Anterior cingulate cortex (tissue), 58 donors: Measurements from ENCODE around the gene MTHFR.

Experiments used
- DNase-seq, 58 donors: peaks; one replicate each; lab custom pipeline; 2025; lab: John Stamatoyannopoulos, UW

The MTHFR gene

DNA sequence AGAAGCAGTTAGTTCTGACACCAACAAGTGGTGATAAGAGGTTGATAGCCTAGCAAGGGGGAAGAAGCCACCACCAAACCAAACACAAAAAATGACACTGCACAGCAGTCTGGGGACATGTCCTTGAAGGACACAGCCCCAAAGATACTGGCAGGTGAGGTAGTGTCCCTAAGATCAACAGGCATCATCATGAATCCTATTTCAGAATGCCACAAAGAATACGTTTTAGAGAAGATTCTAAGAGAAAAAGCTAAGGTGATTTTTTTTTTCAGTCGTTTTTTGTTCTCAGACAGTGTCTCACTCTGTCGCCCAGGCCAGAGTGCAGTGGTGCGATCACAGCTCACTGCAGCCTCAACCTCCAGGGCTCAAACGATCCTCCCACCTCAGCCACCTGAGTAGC is 19.6 kb downstream of the MTHFR start:
- DNase-seq, result no peak

DNA sequence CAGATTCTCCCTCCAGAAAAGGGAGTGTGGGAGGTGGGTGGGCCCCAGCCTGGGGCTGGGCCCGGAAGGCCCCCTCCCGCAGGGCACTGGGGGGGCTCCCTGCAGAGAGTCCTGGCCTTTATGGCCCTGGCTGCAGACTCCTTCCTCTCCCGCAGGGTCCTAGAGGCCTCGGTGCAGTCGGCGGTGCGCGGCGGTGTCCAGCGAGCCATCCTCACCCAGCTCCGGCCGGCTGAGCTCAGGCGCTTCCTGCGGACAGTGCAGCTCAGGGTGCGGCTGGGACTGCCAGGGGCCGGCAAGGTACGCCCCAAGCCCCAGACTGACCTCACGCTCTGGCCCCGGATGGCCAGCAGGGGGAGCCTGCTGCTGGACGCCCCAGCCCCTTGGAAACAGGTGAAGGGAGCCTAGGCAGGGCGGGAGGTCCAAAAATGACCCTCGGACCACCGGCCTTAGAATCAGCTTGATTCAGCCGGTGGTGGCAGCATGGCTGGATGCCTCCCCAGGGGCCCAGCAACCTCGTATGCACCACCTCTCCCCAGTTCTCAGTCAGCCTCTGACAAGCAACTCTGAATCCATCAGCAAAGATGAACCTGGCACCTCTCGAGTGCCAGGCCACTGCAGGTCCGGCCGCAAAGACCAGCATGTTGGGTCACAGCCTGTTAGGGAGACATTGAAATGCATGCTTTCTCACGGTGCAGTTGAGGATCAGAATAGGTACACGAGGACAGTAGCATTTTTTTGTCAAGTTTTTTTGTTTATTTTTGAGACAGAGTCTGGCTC is 20.6 kb downstream of the MTHFR start:
- peak in 42 of 58 donors; percentile 12 to 57 (median 32) for DNase-seq

GRCh38 chr1:11784256-11784992 is 21.3 kb downstream of the MTHFR start:
- DNase-seq, result no peak

- DNase-seq, result no peak
Measured at GRCh38 chr1:11783556-11783955, 22.2 kb downstream of the MTHFR start.

DNA sequence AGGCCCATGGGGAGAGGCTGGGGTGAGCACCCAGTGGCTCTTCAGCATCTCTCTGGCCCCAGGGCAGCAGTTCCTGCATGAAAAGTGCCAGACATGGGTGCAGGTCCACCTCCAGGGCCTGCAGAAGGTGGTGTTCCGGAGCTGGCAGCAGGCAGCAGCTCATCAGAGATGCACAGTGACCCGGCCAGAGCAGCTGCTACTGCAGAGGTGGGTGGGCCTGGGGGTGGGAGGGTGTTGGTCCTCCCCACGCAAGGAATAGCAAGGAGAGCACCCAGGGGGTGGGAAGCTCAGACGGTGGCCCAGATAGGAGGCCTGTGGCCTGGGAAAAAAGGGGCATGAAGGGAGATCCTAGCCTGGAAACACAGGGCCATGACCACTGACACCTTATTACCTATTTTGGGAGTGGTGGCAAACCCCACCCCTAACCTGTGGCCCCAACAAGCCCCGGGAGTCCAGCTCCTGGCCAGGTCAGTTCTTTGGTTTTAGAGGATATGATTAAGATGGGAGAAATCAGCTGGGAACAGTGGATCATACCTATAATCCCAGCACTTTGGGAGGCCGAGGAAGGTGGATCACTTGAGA is 23.5 kb downstream of the MTHFR start:
- no peak for DNase-seq

DNA sequence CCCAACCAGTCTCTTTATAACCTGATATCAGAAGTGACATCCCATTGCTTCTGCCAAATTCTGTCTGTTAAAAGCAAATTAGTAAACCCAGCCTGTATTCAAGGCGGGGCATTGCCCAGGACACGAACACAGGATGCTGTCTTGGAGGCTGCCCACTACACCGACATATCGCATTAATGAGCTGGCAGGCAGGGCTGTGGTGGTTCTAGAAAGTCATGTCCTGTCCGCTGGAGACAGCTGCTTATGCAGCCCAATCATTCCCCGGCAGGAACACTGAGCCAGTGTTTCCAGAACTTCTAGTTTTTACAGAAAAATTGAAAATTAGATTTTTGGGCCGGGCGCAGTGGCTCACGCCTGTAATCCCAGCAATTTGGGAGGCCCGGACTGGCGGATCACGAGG is 24.5 kb downstream of the MTHFR start:
- DNase-seq, result no peak

DNA sequence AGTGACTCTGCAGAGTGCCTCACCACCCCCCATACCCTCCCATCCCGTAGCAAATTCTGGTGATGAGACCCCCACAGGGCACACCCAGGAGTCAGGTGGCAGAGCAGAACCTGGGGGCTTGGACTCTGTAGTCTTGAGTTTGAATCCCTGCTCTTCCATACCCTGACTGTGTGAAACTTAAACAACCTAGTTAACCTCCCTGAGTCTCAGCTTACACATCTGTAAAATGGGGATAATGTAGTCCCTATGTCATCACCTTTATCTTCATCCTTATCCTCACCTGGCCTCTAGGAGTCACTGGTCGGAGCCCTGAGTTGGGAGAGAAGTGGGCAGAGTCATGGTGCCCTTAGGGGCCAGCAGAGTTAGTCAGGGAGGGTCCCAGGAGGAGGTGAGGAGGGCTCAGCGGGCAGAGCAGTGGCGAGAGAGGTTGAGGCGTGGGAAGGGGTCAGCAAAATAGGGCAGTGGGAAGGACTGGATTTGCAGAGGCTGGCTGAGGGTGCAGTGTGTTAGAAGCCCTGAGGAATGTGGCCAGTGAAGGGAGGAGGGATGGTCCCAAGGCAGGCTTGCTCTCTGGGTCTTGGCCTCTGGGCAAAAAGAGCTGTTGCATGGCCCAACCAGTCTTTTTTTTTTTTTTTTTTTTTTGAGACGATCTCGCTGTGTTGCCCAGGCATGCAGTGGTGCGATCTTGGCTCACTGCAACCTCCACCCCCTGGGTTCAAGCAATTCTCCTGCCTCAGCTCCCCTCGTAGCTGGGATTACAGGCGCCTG is 25.2 kb downstream of the MTHFR start:
- DNase-seq, result no peak

- no peak for DNase-seq
Measured at GRCh38 chr1:11779715-11780379, 25.9 kb downstream of the MTHFR start.

DNA sequence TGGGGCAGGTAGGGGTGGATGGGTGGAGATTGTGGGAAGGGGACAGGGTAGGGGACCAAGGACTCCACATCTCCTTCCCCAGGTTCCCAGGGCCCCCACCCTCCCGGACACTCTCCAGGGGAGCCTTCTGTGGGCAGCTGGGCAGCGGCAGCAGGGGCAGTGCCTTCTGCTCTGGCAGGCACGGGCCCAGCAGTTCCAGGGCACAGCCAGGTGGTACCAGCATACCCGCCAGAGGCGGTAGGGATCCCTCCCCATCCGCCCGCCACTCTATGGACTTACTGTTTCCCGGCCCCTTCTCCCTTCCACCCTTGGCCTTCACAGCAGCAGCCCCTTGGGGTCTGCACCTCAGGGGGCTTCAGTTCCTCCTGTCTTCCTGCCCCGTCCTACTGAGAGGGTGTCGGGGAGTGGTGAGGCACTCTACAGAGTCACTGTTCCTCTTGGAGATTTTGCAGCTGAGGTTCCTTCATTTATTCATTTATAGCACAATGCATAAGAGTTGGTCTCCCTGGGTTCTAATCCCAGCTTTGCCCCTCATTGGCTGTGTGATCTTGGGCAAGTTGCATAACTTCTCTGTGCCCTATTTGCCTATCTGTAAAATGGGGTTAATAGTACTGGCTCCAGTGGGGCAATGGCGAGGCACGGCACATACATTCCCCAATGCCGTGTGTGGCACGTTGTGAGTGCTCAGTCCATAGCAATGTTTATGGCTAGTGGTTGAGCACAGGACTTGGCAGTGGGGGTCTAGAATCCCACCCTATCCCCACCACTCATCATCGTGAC is 26.7 kb downstream of the MTHFR start:
- no peak for DNase-seq

DNA sequence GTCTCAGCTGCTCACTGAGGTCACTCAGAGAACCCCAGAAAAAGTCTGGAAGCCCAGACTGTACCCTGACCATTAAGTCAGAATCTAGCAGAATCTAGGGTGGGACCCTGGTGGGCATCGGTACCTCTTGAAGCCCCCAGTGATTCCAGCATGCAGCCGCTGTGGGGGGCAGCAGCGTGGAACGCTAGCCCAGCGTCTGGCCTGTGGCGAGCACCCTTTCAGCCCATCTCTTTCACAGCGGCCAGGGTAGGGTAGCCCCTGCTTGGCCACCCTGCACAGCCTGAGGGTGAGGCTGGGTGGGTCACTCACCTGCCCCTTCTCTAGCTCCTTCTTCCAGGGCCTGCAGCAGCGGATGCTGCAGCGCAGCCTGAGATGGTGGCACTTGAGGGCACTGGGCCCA is 27.4 kb downstream of the MTHFR start:
- DNase-seq, result no peak

- no peak for DNase-seq
Measured at GRCh38 chr1:11777658-11778322, 28.0 kb downstream of the MTHFR start.

DNA sequence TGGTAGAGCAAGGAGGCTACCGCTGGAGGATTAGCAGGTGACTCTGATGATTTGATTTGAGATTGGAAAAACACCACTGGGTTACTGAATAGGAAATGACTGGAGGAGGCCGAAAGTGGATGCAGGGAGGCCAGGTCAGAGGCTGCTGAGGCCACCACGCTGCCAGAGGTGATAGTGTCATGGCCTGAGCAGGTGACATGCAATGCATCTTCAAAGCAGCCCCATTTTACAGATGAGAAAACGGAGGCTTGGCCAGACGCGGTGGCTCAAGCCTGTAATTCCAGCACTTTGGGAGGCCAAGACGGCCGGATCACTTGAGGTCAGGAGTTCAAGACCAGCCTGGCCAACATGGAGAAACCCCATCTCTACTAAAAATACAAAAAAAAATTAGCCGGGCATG is 31.0 kb downstream of the MTHFR start:
- no peak for DNase-seq

GRCh38 chr1:11772458-11772857 is 33.3 kb downstream of the MTHFR start:
- no peak for DNase-seq

GRCh38 chr1:11771481-11772043 is 34.2 kb downstream of the MTHFR start:
- DNase-seq, result no peak

DNA sequence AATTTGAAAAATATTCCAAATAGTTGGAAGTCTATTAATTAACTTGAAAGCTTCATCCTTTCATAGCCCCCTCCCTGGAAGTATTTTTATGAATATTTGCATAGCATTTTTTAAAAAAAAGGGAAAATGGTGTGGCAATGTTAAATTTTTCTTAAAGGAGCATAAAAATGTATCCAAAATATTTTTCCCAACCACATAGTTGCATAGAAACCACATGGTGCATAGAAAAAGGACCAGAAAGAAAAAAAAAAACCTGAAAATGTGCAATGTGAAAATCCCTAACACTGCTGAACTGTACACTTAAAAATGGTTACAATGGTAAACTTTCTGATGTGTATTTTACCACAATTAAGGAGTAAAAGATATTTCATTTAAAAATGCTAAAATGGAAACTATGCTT is 35.8 kb downstream of the MTHFR start:
- no peak for DNase-seq

DNA sequence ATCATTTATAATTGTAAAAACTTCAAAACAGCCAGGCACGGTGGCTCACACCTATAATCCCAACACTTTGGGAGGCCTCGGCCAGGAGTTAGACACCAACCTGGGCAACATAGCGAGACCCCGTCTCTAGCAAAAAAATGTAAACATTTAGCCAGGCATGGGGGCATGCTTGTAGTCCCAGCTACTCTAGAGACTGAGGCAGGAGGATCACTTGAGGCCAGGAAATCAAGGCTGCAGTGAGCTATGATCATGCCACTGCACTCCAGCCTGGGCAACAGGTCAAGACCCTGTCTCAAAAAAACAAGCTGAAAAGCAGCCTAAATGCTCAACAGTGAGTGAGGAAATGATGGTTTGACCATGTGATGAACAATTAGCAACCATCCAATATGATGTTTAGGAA is 36.5 kb downstream of the MTHFR start:
- no peak for DNase-seq

DNA sequence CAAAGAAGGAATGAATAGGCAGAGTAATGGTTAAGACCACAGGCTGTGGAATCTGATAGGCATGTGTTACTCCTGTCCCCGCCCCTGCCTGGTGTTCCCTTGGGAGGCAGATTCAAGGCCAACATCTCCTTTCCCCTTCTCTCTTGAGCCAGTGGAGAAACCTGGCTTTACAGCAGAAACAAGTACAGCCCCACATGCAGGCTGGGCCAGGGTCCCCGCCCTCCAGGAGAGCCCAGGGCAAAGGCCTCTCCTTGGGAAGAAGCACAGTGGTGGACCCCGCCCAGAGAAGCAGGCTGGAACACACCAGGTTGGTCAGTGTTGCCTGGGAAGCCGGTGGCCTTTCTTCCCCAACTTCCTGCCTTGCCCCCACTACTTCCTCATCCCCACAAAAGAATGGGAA is 36.9 kb downstream of the MTHFR start:
- DNase-seq, result no peak

- DNase-seq, result no peak
Measured at GRCh38 chr1:11767922-11768704, 37.7 kb downstream of the MTHFR start.
